K562 (cell line): ENCODE data around the gene ACAT2. TPM values are rescaled to one million over a fixed set of nuclear protein-coding genes. Genes with fewer than 3 reads are reported as not detected.

Experiments
- BRF1 ChIP-seq: IDR thresholded peaks from 3 replicates; pipeline ENCODE4 v1.6.1; 2011; ENCODE audit warnings: borderline replicate concordance, mild to moderate bottlenecking; ENCODE audit not compliant: insufficient read length; ENCODE audit errors: extremely low read depth
- CBFB ChIP-seq: sonication (generic); formaldehyde crosslinking; IDR thresholded peaks from 2 replicates; pipeline ENCODE4 v1.4.0; 2020; ENCODE audit warnings: mild to moderate bottlenecking, missing genetic modification reagents
- CBX2 ChIP-seq: fragments of 200-600 bp; sonication (generic); IDR thresholded peaks from one replicate; pipeline ENCODE4 v1.6.1; 2012; ENCODE audit warnings: mild to moderate bottlenecking, low read length, inconsistent platforms; ENCODE audit not compliant: insufficient read depth, poor library complexity, severe bottlenecking
- CTBP1 ChIP-seq: fragments of 450-650 bp; IDR thresholded peaks from 2 replicates; pipeline ENCODE4 v1.6.1; 2016; ENCODE audit warnings: borderline replicate concordance
- GTF2E2 ChIP-seq: fragments of 200-800 bp; sonication (Bioruptor generic); IDR thresholded peaks from 2 replicates; pipeline ENCODE4 v1.6.1; 2016; ENCODE audit warnings: missing genetic modification characterization, missing compliant biosample characterization
- HNRNPUL1 ChIP-seq: fragments of 200-400 bp; formaldehyde crosslinking; IDR thresholded peaks from 2 replicates; pipeline ENCODE4 v1.6.1; 2017; ENCODE audit warnings: low read length
- KLF6 ChIP-seq: fragments of 250-450 bp; sonication (Bioruptor Pico); IDR thresholded peaks from 2 replicates; pipeline ENCODE4 v1.4.0; 2020; ENCODE audit warnings: mild to moderate bottlenecking, moderate library complexity, borderline replicate concordance
- MED1 ChIP-seq: sonication (generic); formaldehyde crosslinking; IDR thresholded peaks from 2 replicates; pipeline ENCODE4 v1.8.1; 2023; ENCODE audit warnings: missing genetic modification reagents, borderline replicate concordance
- MYC ChIP-seq, 2 experiments: fragments of 250-450 bp in 1 of 2; sonication (Bioruptor Pico) in 1 of 2; IDR thresholded peaks; 2 replicates each; pipeline versions ENCODE4 v1.5.1 to v1.6.1; 2012 to 2021; ENCODE audit warnings: low read depth in 2 of 2, borderline replicate concordance in 1 of 2, improper control_type of control experiment in 1 of 2, low read length in 1 of 2, mild to moderate bottlenecking in 1 of 2, moderate library complexity in 1 of 2
- NFE2L1 ChIP-seq: fragments of 450-650 bp; IDR thresholded peaks from 2 replicates; pipeline ENCODE4 v1.6.1; 2016; ENCODE audit warnings: missing genetic modification characterization, low read depth, mild to moderate bottlenecking, missing compliant biosample characterization, moderate library complexity, borderline replicate concordance
- RCOR1 ChIP-seq, 2 experiments: IDR thresholded peaks; 2 replicates each; pipeline ENCODE4 v1.6.1; 2012; ENCODE audit warnings: low read depth in 2 of 2, low read length in 2 of 2, borderline replicate concordance in 1 of 2, improper control_type of control experiment in 1 of 2
- RNF2 ChIP-seq: sonication (generic); IDR thresholded peaks from 2 replicates; pipeline ENCODE4 v1.6.1; 2016
- TBL1XR1 ChIP-seq, 2 experiments: IDR thresholded peaks; 2 replicates each; pipeline ENCODE4 v1.6.1; 2012; ENCODE audit warnings: improper control_type of control experiment in 2 of 2, low read length in 2 of 2, mild to moderate bottlenecking in 1 of 2
- TOE1 ChIP-seq, 2 experiments: fragments of 450-650 bp in 1 of 2; sonication (generic) in 1 of 2; formaldehyde crosslinking in 1 of 2; IDR thresholded peaks; 2 replicates each; pipeline versions ENCODE4 v1.7.1 to v1.8.0; 2016 to 2022; ENCODE audit warnings: borderline replicate concordance in 2 of 2, mild to moderate bottlenecking in 2 of 2, antibody characterized with exemption in 1 of 2, inconsistent platforms in 1 of 2, low read depth in 1 of 2, missing genetic modification reagents in 1 of 2, moderate library complexity in 1 of 2
- ZFX ChIP-seq: sonication (generic); formaldehyde crosslinking; IDR thresholded peaks from 2 replicates; pipeline ENCODE4 v1.8.0; 2022; ENCODE audit warnings: mild to moderate bottlenecking, missing genetic modification reagents, moderate library complexity
- ZNF133 ChIP-seq: fragments of 250-450 bp; sonication (Bioruptor Pico); IDR thresholded peaks from 2 replicates; pipeline ENCODE4 v1.4.0; 2020; ENCODE audit warnings: mild to moderate bottlenecking
- ZNF274 ChIP-seq: IDR thresholded peaks from 2 replicates; pipeline ENCODE4 v1.6.1; 2011; ENCODE audit warnings: low read depth, mild to moderate bottlenecking, low read length, moderate library complexity, borderline replicate concordance
- ZNF282 ChIP-seq: sonication (generic); formaldehyde crosslinking; IDR thresholded peaks from 2 replicates; pipeline ENCODE4 v1.8.1; 2023; ENCODE audit warnings: missing genetic modification reagents
- ZNF445 ChIP-seq: fragments of 250-450 bp; sonication (Bioruptor Pico); IDR thresholded peaks from 2 replicates; pipeline ENCODE4 v1.4.0; 2020; ENCODE audit warnings: low read depth, mild to moderate bottlenecking, moderate library complexity
- polyA plus RNA-seq, 8 experiments: library from polyadenylated mRNA; depleted of rRNA in 4 of 8; stranded (reverse) in 5 of 8; unstranded in 3 of 8; fragments of >200 nt; fragmentation: Nextera tagmentation in 2 of 8; fragmentation: Illumina TruSeq in 1 of 8; extraction: Ambion mirVana in 2 of 8; extraction: Trizol in 1 of 8; gene quantifications; 2 replicates each; pipeline versions ENCODE4 v1.2.1 to v1.2.3, GENCODE V29; 2011 to 2014; ENCODE audit warnings: inconsistent platforms in 1 of 8, missing spikeins in 1 of 8
- total RNA-seq, 7 experiments: library from RNA; depleted of rRNA in 6 of 7; stranded (reverse); fragments of >200 nt in 6 of 7; fragmentation: Illumina TruSeq in 2 of 7; extraction: Trizol in 2 of 7; gene quantifications; 2 replicates each; pipeline versions ENCODE4 v1.2.1 to v1.2.3, GENCODE V29; 2011 to 2021; ENCODE audit warnings: low replicate concordance in 1 of 7
- TF ChIP-seq, protein P1 (sequence below): sonication (generic); formaldehyde crosslinking; IDR thresholded peaks from 2 replicates; pipeline ENCODE4 v1.8.1; 2023; ENCODE audit warnings: mild to moderate bottlenecking, missing genetic modification reagents
- TF ChIP-seq, protein P2 (sequence below): fragments of 250-450 bp; sonication (Bioruptor Pico); IDR thresholded peaks from 2 replicates; pipeline ENCODE4 v1.8.0; 2021; ENCODE audit warnings: moderate library complexity, mild to moderate bottlenecking, inconsistent platforms
- TF ChIP-seq, protein P3 (sequence below): fragments of 250-450 bp; sonication (Bioruptor Pico); IDR thresholded peaks from 2 replicates; pipeline ENCODE4 v1.8.0; 2022; ENCODE audit warnings: inconsistent platforms, mild to moderate bottlenecking, moderate library complexity, borderline replicate concordance

ACAT2 gene
- total and polyA plus RNA-seq, 9 of the 15 experiments (the other 6 are each of a cell fraction or from before 2014, with no cell fraction given): 63.0 to 309 (median 144) TPM

DNA sequence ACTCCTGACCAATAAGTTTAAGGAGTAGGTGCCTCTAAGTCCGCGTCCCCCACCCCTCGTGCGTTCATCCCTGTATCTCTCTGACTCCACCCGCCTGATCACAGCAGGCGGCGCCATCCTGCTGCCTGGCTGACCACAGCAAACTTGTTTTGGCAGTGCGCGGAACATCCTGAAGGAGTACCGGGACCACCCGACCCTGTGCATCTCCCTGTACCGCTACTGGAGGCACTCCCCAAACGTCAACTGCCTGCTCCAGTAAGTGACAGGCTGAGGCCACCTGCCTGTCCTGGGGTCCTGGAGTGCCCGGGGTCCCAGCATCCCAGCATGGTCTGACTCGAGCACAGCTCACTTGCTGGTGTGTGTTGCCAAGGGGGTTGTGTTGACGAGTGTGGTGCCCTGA lies 57.3 kb downstream of the ACAT2 start (continued):
- TF ChIP-seq, protein P1, sequence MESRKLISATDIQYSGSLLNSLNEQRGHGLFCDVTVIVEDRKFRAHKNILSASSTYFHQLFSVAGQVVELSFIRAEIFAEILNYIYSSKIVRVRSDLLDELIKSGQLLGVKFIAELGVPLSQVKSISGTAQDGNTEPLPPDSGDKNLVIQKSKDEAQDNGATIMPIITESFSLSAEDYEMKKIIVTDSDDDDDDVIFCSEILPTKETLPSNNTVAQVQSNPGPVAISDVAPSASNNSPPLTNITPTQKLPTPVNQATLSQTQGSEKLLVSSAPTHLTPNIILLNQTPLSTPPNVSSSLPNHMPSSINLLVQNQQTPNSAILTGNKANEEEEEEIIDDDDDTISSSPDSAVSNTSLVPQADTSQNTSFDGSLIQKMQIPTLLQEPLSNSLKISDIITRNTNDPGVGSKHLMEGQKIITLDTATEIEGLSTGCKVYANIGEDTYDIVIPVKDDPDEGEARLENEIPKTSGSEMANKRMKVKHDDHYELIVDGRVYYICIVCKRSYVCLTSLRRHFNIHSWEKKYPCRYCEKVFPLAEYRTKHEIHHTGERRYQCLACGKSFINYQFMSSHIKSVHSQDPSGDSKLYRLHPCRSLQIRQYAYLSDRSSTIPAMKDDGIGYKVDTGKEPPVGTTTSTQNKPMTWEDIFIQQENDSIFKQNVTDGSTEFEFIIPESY (CRISPR knock-in tag): no peak
- TF ChIP-seq CBFB (no peak), NFE2L1 (tag) (no peak), RNF2 (0 out of 2 replicates have a peak, but pooled peaks have one; percentile 12), CTBP1 (peak; percentile 48; the same call in 1 of the 2 replicates), ZFX (CRISPR knock-in tag) (no peak), ZNF282 (no peak), ZNF445 (CRISPR knock-in tag) (no peak), ZNF133 (no peak), MED1 (no peak), GTF2E2 (no peak), KLF6 (no peak), HNRNPUL1 (no peak), CBX2 (no peak), TOE1 (IDR thresholded peaks at IDR 0.05; ENCODE audit: borderline replicate concordance) (no peak), TOE1 (CRISPR knock-in tag; IDR thresholded peaks at IDR 0.05; ENCODE audit: borderline replicate concordance, low read depth) (no peak), RCOR1 (IDR thresholded peaks at IDR 0.05; ENCODE audit: borderline replicate concordance in 1 of 2, low read depth in 2 of 2, low read length in 2 of 2) (peak in 1 of 2 experiments; percentile 38; a peak in 1 of 4 replicates), ZNF274 (no peak), BRF1 (no peak), TBL1XR1 (IDR thresholded peaks at IDR 0.05; ENCODE audit: low read length in 2 of 2) (no peak), MYC (IDR thresholded peaks at IDR 0.05; ENCODE audit: low read depth, low read length) (no peak), MYC (CRISPR knock-in tag; IDR thresholded peaks at IDR 0.05; ENCODE audit: borderline replicate concordance, low read depth) (no peak)
- TF ChIP-seq, protein P2, sequence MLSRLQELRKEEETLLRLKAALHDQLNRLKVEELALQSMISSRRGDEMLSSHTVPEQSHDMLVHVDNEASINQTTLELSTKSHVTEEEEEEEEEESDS (CRISPR knock-in tag): no peak
- TF ChIP-seq, protein P3, sequence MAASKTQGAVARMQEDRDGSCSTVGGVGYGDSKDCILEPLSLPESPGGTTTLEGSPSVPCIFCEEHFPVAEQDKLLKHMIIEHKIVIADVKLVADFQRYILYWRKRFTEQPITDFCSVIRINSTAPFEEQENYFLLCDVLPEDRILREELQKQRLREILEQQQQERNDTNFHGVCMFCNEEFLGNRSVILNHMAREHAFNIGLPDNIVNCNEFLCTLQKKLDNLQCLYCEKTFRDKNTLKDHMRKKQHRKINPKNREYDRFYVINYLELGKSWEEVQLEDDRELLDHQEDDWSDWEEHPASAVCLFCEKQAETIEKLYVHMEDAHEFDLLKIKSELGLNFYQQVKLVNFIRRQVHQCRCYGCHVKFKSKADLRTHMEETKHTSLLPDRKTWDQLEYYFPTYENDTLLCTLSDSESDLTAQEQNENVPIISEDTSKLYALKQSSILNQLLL (CRISPR knock-in tag): no peak
